ENCODE measurements around the gene KLF5.

KLF5 gene

GRCh38 chr13:73065036-73065435 is 6.2 kb downstream of the KLF5 start:
- DNase-seq (ENCODE audit: low read depth), result no peak
- no peak overlapping the region for H3K4me3 ChIP-seq (ENCODE audit: low read length)
- TF ChIP-seq, protein P1, sequence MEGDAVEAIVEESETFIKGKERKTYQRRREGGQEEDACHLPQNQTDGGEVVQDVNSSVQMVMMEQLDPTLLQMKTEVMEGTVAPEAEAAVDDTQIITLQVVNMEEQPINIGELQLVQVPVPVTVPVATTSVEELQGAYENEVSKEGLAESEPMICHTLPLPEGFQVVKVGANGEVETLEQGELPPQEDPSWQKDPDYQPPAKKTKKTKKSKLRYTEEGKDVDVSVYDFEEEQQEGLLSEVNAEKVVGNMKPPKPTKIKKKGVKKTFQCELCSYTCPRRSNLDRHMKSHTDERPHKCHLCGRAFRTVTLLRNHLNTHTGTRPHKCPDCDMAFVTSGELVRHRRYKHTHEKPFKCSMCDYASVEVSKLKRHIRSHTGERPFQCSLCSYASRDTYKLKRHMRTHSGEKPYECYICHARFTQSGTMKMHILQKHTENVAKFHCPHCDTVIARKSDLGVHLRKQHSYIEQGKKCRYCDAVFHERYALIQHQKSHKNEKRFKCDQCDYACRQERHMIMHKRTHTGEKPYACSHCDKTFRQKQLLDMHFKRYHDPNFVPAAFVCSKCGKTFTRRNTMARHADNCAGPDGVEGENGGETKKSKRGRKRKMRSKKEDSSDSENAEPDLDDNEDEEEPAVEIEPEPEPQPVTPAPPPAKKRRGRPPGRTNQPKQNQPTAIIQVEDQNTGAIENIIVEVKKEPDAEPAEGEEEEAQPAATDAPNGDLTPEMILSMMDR (conservative IDR thresholded peaks at IDR 0.05; ENCODE audit: low read length), result no peak

- TF ChIP-seq, protein P1 (conservative IDR thresholded peaks at IDR 0.05; ENCODE audit: low read length), result no peak
- H3K4me3 ChIP-seq (ENCODE audit: low read length), result no peak overlapping the region
- DNase-seq (ENCODE audit: low read depth), result no peak
Observed at GRCh38 chr13:73065665-73066340, 7.0 kb downstream of the KLF5 start.

- H3K4me3 ChIP-seq (ENCODE audit: low read length), result no peak overlapping the region
- TF ChIP-seq, protein P1 (conservative IDR thresholded peaks at IDR 0.05; ENCODE audit: low read length), result no peak
- peak; percentile 4 for DNase-seq (ENCODE audit: low read depth)
Observed at GRCh38 chr13:73069206-73069805, 10.5 kb downstream of the KLF5 start.

DNA sequence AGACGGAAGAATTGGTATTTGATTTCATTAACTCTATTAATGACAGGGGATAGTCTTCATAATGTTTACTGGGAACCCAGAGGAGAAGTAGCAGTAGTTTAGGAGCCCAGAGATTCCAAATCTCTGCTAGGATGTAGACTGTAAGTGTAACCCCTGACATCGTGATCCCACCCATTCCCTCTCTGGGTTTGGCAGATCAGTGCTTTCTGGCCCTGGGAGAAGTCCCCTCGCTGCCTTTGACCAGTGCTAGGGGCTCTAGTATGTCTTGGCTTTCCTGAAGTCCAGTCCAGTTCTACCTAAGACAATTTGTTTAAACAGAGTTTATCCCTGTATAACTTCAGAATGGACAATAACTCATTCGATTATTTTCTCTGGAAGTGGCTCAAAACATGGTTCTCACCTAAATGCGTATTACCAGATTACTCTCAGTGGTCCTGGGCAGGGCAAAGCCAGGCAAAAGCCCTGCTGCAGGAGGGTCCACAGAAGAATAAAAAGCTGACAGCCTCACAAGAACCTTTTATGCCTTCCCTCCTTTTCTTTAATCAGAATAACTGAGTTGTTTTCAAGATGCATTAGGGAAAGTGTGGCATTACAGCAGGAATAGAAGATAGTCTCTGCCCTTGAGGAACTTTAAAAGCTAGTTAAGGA is 11.8 kb downstream of the KLF5 start:
- no peak for DNase-seq (ENCODE audit: low read depth)
- H3K4me3 ChIP-seq (ENCODE audit: low read length), result no peak overlapping the region
- TF ChIP-seq, protein P1 (conservative IDR thresholded peaks at IDR 0.05; ENCODE audit: low read length), result no peak

GRCh38 chr13:73072239-73072900 is 13.6 kb downstream of the KLF5 start:
- TF ChIP-seq, protein P1 (conservative IDR thresholded peaks at IDR 0.05; ENCODE audit: low read length), result no peak
- no peak for DNase-seq (ENCODE audit: low read depth)
- no peak overlapping the region for H3K4me3 ChIP-seq (ENCODE audit: low read length)

- no peak overlapping the region for H3K4me3 ChIP-seq (ENCODE audit: low read length)
- DNase-seq (ENCODE audit: low read depth), result no peak
- TF ChIP-seq, protein P1 (conservative IDR thresholded peaks at IDR 0.05; ENCODE audit: low read length), result no peak
Observed at GRCh38 chr13:73073050-73073449, 14.2 kb downstream of the KLF5 start.

Measured in AG10803 (cell line).